HG03196 (cell line): Measurements from ENCODE around the gene MGAT1.
"Not testable (repeated sequence)": the region's sequence is repeated elsewhere in the genome, so short reads cannot be mapped to it uniquely, and the experiment has no call there.

ENCODE experiments used
- ATAC-seq: cut with Tn5 transposase; IDR thresholded peaks from one replicate; pipeline ENCODE4 v1.9.1; 2021; ENCODE audit not compliant: unreplicated experiment

MGAT1 gene

DNA sequence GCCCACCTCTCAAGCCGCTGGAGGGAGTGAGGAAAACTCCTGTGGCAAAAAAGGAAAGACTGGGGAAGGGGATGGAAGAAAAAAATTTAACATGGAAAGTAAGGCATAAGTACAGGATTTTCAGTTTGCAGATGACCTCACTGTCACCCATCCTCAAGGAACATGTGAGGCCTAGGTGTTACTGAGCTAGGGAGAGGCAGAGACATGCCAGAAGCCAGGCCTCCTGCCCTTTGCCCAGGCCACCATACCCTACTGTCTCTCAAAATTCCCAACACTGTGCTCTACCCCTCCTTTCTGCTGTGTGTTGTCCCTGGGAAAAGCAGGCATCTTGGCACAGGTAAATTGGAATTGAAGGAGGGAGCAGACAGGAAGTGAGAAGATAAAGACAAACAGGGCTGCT is 4.4 kb upstream of the MGAT1 start:
- no peak for ATAC-seq

DNA sequence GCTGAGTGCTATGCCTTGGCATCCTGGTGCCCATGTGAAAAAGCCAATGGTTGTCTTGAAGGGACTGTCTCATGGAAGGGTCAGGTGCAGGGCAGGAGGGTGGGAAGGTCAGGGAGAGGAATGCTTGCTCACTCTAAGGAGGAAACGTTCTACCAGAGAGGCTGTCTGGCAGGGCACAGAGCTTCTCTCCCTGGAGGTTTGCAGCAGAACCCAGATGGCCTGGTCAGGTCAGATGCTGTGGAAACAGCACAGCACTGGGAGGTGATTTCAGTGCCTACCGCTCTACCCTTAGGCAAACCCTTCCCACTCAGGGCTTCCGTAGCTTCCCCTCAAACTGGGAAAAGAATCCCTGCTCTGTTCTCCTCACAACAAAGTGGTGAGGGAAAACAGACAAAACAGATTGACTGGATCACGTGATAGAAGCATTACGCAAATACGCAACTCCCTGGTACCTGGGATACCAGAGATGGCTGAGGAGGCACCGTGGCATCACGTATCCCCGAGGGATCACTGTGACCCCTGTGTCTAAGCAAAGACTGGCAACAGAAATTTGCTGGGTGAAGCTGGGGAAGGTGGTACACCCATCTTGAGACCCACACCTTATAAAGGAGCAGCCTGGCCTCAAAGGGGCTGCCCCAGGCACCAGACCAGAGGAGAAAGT is 3.9 kb upstream of the MGAT1 start:
- ATAC-seq, result no peak

DNA sequence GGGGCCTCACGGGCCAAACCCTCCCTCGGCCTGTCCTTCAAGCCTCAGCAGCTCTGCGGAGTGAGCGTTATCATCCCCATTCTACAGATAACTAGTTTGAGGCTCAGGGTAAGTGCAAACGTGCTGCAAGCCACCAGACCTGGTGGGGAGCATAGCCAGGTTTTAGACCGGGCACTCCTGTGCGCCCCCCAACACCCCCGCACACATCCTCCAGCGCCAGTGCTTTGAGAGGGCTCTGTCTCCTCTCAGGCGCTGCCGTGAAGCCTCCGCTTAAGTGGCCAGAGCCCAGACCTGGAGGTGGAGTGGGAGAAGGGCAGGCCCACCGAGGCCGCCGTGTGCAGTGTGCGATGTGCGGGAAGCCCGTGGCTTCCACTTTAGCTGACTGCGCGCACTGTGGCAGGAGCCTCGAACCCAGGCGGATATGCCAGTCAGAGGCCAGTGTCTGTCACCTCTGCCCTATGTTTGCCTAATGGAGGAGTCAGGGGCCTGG is 1.6 kb upstream of the MGAT1 start:
- peak; percentile 0 for ATAC-seq

GRCh38 chr5:180803181-180804128 is 849 bp upstream of the MGAT1 start:
- ATAC-seq, result peak; percentile 61

DNA sequence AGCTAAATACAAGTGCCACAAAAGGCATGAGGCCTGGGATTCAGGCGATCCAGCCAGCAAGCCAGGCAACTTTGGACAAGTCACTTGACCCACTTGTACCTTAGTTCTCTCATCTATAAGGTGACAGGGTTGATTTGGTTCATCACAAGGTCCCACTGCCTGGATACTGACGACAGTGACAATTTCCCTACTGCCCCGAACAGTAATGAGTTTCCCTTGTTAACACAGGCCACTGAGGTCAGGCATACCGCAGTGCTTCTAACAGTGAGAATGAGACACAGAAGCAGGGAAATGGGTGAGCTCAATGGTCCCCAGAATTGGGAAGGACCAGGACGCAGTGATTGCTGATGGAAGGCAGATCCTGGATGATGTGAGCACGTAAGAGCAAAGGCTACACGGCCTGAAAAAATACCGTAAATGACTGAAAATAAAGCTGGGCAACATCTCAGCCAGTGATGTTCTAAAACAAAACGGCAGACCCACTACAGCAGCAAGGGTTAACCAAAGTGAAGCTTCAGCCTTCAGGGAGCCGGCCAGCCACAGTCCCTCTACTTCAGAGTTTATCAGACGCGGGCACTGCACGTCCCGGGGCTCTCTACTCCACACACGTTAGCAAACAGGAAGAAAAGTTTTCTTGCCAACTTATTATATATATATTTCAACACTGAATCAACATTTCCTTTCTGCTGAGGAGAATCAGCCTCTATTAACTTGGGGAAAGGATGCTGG is 846 bp downstream of the MGAT1 start:
- no peak for ATAC-seq

DNA sequence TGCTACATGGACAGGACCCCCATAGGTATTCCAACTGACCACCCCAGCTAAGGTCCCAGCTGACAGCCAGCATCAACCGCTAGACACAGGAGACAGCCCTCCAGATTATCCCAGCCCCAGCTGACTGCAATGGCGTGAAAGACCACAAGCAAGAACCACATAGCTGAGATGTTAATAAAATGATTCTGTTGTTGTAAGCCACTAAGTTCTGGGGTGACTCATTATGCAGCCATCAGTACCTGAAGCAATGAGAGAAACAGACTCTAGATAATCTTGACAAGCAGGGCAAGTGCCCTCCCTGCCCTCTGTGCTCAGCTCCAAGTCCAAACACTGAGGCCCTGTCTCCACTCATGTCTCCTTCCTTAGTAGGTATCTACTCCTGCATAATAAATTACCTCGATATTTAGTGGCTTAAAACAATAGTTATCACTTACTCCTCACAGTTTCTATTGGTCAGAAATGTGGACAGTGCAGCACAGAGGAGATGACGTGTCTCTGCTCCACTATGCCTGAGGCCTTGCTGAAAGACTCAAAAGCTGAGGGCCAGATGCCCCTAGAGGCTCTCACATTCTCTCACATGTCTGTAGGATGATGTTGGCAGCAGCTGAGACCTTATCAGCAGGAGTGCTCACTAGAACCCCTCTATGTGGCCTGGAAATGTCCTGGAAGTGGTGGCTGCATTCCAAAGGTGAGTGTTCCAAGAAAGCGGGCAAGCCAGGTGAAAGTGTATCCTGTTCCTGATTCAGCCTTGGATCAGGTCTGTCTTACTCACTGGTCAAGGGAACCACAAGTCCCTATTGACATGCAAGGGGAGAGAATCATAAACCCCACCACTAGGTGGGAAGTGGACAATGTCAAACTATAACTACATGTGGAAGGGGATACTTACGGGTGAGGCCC is 2.5 kb downstream of the MGAT1 start:
- ATAC-seq, result no peak

DNA sequence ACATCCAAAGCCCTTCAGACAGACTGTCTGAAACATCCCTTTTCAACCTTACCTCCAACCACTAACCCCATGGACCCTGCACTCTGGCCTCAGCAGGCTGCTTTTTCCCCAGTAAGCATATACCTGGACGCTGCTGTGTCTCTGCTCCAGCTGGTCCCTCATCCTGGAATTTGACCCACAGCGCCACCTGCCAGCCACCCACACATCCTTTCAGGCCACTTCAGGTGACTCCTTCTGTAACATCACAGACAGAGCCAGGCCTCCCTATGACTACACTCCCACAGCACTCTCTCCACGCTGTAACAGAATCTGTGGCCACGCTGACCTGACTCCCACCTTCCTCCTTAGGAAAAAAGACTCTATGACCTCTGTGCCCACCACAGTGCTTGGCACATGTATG is 3.4 kb downstream of the MGAT1 start:
- ATAC-seq, result no peak

- ATAC-seq, result no peak
These were observed 4.4 kb downstream of the MGAT1 start for GRCh38 chr5:180798193-180798592.

- no peak for ATAC-seq
These were observed 5.1 kb downstream of the MGAT1 start for GRCh38 chr5:180797256-180798192.

- no peak for ATAC-seq
These were observed 6.8 kb downstream of the MGAT1 start for GRCh38 chr5:180795771-180796313.

DNA sequence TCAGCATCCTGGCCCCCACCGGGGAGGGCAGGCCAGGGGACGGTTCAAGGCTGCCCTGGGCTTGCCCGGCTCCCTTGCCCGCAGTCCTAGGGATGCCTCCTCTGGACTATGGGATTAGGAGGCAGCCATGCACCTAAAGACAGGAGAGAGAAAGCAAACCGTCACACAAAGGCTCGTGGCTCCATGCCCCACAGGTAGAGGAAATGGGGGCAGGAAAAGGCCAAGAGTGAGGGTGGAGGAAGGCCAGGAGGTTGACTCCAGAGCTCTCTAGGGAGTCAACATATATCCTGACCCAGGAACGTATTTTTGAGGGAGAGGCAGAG is 9.7 kb downstream of the MGAT1 start:
- ATAC-seq, result no peak

- no peak for ATAC-seq
These were observed 10.2 kb downstream of the MGAT1 start for GRCh38 chr5:180792287-180792964.

DNA sequence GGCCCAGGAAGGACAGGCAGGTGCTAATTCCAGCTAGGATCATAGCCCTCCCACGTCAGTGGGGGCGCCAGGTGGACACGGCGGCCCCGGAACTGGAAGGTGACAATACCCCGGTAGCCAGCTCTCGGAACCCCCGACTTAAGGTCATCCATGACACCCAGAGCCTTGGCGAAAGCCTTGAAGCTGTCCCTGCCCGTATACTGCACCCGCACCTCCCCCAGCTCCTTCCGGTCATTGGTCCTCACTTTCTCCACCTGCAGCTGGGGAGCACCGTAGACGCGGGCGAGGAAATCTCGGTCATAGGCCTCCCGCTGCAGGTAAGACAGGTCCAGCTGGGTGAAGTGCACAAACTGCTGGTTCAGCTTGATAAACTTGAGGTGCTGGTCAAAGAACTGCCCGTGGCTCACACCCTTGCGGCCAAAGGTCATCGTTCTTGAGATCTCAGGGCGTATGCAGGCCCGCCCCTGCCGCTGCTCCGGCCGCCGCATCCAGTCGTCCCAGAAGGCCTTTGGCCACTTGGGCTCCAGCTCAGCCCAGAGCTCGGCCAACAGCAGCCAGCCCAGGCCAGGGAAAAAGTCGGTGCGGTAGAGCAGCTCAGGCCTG is 10.9 kb downstream of the MGAT1 start:
- no peak for ATAC-seq

- ATAC-seq, result no peak
These were observed 12.1 kb downstream of the MGAT1 start for GRCh38 chr5:180790524-180790923.

- no peak for ATAC-seq
These were observed 12.6 kb downstream of the MGAT1 start for GRCh38 chr5:180790020-180790419.

- not testable (repeated sequence) for ATAC-seq
These were observed 13.8 kb downstream of the MGAT1 start for GRCh38 chr5:180788651-180789410.

- ATAC-seq, result no peak
These were observed 14.7 kb downstream of the MGAT1 start for GRCh38 chr5:180787711-180788431.
